ENCODE measurements around the gene PTRH2.

Gene PTRH2

DNA sequence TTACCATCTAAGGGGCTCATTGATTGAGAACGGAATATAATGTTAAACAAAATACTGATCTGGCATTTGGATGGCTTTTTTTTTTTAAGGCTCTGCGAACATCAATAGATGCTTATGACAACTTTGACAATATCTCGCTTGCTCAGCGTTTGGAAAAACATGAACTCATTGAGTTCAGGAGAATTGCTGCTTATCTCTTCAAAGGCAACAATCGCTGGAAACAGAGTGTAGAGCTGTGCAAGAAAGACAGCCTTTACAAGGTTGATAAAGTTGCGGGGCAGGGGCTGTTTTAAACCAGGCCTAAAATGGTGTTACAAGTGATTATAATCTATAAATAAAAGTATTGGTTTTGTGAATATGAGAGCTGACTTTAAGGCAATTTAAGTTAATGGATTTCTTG lies 22.3 kb downstream of the PTRH2 start:
- no peak for DNase-seq (ENCODE audit: extremely low spot score)
- ChIA-PET POLR2A (no interaction called here), CTCF (interaction anchor here (3.0 kb wide), 1 partner anchor 14 kb away, joined by 12 read pairs; no protein-coding TSS in a partner anchor)
- TF ChIP-seq, protein P1, sequence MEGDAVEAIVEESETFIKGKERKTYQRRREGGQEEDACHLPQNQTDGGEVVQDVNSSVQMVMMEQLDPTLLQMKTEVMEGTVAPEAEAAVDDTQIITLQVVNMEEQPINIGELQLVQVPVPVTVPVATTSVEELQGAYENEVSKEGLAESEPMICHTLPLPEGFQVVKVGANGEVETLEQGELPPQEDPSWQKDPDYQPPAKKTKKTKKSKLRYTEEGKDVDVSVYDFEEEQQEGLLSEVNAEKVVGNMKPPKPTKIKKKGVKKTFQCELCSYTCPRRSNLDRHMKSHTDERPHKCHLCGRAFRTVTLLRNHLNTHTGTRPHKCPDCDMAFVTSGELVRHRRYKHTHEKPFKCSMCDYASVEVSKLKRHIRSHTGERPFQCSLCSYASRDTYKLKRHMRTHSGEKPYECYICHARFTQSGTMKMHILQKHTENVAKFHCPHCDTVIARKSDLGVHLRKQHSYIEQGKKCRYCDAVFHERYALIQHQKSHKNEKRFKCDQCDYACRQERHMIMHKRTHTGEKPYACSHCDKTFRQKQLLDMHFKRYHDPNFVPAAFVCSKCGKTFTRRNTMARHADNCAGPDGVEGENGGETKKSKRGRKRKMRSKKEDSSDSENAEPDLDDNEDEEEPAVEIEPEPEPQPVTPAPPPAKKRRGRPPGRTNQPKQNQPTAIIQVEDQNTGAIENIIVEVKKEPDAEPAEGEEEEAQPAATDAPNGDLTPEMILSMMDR (IDR thresholded peaks at IDR 0.05; ENCODE audit: control extremely low read depth, extremely low read depth, low read depth, missing control alignments), result no peak

- no peak for DNase-seq (ENCODE audit: extremely low spot score)
- ChIA-PET POLR2A (no interaction called here), CTCF (interaction anchor here (0.9 to 2.5 kb wide), 5 partner anchors 9 to 231 kb away, joined by 3 to 17 read pairs (median 7); no protein-coding TSS in a partner anchor)
- TF ChIP-seq, protein P1 (IDR thresholded peaks at IDR 0.05; ENCODE audit: control extremely low read depth, extremely low read depth, low read depth, missing control alignments), result no peak
These were observed 23.9 kb downstream of the PTRH2 start for GRCh38 chr17:59683283-59683682.

DNA sequence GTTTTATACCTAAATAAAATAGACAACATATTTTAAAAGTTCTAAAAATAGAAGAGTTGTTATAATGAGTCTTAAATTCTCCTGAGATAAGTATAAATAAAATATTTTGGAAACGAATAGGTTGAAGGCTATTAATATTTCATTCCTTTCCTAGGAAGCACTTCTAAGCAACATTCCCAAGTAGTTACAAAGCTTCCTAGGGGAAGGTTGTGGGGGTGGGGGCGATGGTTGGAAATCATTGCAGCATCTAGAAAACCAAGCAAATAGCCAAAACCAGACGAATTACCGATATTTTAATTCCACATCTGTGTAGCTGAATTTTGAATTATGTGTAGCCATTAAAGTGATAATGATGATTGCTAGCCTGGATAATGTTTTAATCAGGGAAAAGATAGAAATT lies 26.9 kb downstream of the PTRH2 start:
- DNase-seq (ENCODE audit: extremely low spot score), result no peak
- POLR2A ChIA-PET, result no interaction called here
- CTCF ChIA-PET, result interaction anchor here (1.5 kb wide), 1 partner anchor 10 kb away, joined by 4 read pairs; no protein-coding TSS in a partner anchor
- TF ChIP-seq, protein P1 (IDR thresholded peaks at IDR 0.05; ENCODE audit: control extremely low read depth, extremely low read depth, low read depth, missing control alignments), result no peak

- ChIA-PET POLR2A (no interaction called here), CTCF (interaction anchor here (0.7 kb wide), 1 partner anchor 358 kb away, joined by 3 read pairs; no protein-coding TSS in a partner anchor)
- no peak for DNase-seq (ENCODE audit: extremely low spot score)
- TF ChIP-seq, protein P1 (IDR thresholded peaks at IDR 0.05; ENCODE audit: control extremely low read depth, extremely low read depth, low read depth, missing control alignments), result no peak
These were observed 28.3 kb downstream of the PTRH2 start for GRCh38 chr17:59678918-59679317.

DNA sequence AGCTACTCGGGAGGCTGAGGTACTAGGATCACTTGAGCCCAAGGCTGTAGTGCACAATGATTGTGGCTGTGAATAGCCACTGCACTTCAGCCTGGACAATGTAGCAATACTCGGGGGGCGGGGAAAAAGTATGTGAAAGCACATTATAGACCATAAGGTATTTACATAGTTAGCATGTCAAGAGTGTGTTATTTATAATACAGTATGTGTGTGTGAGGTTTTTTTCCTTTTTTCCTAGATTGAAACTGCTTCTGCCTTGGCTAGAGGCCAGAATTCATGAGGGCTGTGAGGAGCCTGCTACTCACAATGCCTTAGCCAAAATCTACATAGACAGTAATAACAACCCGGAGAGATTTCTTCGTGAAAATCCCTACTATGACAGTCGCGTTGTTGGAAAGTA lies 30.5 kb downstream of the PTRH2 start:
- POLR2A ChIA-PET, result no interaction called here

DNA sequence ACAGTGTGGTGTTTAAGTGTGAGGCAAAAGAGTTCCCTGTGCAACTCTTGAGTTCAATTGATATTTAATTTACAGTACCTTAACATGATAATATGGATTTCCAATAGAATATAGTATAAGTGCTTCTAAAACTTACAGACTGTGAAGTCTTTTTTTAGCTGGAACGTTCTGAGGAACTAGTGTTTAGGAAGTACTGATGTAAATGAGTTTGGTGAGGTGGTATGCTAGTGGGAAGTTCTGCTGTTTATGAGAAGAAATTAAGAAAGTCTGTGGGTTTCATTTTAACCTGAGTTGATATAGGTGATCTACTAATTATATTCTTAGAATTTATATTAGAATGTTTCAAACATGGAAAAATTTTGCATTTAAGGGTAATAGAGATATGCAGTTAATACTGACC lies 32.0 kb downstream of the PTRH2 start:
- POLR2A ChIA-PET, result interaction anchor here (0.5 kb wide), 1 partner anchor 267 kb away, joined by 4 read pairs; no protein-coding TSS in a partner anchor
- DNase-seq (ENCODE audit: extremely low spot score), result no peak
- TF ChIP-seq, protein P1 (IDR thresholded peaks at IDR 0.05; ENCODE audit: control extremely low read depth, extremely low read depth, low read depth, missing control alignments), result no peak
- CTCF ChIA-PET, result interaction anchor here (1.0 to 2.2 kb wide), 7 partner anchors 8 to 184 kb away, joined by 3 to 8 read pairs (median 3); no protein-coding TSS in a partner anchor

More for the DNA sequence above, 30.5 kb downstream of the PTRH2 start:
- CTCF ChIA-PET, result interaction anchor here (2.1 kb wide), 1 partner anchor 22 kb away, joined by 7 read pairs; no protein-coding TSS in a partner anchor
- TF ChIP-seq, protein P1 (IDR thresholded peaks at IDR 0.05; ENCODE audit: control extremely low read depth, extremely low read depth, low read depth, missing control alignments), result no peak
- DNase-seq (ENCODE audit: extremely low spot score), result no peak
